ENCODE data around the gene OR4F6. TPM values are rescaled to one million over a fixed set of nuclear protein-coding genes. Genes with fewer than 3 reads are reported as not detected.

The OR4F6 gene
- total RNA-seq, 1 donor from 2014 or later = not detected

DNA sequence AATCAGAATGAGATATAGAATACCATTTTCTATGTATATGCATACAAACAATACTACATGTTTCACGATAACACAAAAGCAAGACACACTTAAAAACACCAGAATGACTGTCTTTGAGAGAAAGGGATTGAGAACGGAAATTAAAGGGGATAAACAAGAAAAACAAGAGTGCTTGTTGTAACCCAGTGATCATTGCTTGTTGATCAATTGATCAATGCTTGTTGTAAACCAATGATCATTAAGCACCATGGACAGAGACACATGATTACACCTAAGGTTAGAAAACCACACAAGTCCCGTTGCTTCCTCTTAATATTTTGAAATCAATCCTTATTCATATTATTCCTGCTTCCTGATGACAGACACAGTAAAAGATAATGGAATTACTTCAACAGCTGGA is 7.6 kb downstream of the OR4F6 start:
- intact Hi-C loops (cut with DNase I) = no loop called here
- no peak overlapping the region for H3K27ac ChIP-seq
- TF ChIP-seq, protein P1, sequence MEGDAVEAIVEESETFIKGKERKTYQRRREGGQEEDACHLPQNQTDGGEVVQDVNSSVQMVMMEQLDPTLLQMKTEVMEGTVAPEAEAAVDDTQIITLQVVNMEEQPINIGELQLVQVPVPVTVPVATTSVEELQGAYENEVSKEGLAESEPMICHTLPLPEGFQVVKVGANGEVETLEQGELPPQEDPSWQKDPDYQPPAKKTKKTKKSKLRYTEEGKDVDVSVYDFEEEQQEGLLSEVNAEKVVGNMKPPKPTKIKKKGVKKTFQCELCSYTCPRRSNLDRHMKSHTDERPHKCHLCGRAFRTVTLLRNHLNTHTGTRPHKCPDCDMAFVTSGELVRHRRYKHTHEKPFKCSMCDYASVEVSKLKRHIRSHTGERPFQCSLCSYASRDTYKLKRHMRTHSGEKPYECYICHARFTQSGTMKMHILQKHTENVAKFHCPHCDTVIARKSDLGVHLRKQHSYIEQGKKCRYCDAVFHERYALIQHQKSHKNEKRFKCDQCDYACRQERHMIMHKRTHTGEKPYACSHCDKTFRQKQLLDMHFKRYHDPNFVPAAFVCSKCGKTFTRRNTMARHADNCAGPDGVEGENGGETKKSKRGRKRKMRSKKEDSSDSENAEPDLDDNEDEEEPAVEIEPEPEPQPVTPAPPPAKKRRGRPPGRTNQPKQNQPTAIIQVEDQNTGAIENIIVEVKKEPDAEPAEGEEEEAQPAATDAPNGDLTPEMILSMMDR (IDR thresholded peaks at IDR 0.05) = no peak
- TF ChIP-seq POLR2AphosphoS5 (IDR thresholded peaks at IDR 0.05; ENCODE audit: insufficient read depth in 1 of 2, low read depth in 1 of 2) (no peak), POLR2A (IDR thresholded peaks at IDR 0.05) (no peak)
- no peak overlapping the region for H3K4me3 ChIP-seq
- no peaks in the 10 kb centered on the region for H3K27me3 ChIP-seq
- H3K9me3 ChIP-seq = no peaks in the 10 kb centered on the region
- H3K36me3 ChIP-seq = no peaks in the 10 kb centered on the region
- H3K4me1 ChIP-seq = no peaks in the 10 kb centered on the region
- DNase-seq (ENCODE audit: extremely low spot score in 2 of 2) = no peak

GRCh38 chr15:101811902-101812301 is 8.6 kb downstream of the OR4F6 start, which contains the start of gene OR4F15:
Gene OR4F15 (plus strand): TSS chr15:101812202. CDS start chr15:101818187, 5,985 bp downstream.
- Histone ChIP-seq H3K36me3 (no peaks in the 10 kb centered on the region), H3K4me1 (no peaks in the 10 kb centered on the region), H3K9me3 (no peaks in the 10 kb centered on the region), H3K27ac (no peak within 1 kb of the TSS), H3K4me3 (no peak within 1 kb of the TSS), H3K27me3 (no peaks in the 10 kb centered on the region)
- intact Hi-C loops (cut with DNase I) = no loop called here
- TF ChIP-seq, protein P1 (IDR thresholded peaks at IDR 0.05) = no peak
- TF ChIP-seq POLR2A (IDR thresholded peaks at IDR 0.05) (no peak), POLR2AphosphoS5 (IDR thresholded peaks at IDR 0.05; ENCODE audit: insufficient read depth in 1 of 2, low read depth in 1 of 2) (no peak)
- no peak for DNase-seq (ENCODE audit: extremely low spot score in 2 of 2)

DNA sequence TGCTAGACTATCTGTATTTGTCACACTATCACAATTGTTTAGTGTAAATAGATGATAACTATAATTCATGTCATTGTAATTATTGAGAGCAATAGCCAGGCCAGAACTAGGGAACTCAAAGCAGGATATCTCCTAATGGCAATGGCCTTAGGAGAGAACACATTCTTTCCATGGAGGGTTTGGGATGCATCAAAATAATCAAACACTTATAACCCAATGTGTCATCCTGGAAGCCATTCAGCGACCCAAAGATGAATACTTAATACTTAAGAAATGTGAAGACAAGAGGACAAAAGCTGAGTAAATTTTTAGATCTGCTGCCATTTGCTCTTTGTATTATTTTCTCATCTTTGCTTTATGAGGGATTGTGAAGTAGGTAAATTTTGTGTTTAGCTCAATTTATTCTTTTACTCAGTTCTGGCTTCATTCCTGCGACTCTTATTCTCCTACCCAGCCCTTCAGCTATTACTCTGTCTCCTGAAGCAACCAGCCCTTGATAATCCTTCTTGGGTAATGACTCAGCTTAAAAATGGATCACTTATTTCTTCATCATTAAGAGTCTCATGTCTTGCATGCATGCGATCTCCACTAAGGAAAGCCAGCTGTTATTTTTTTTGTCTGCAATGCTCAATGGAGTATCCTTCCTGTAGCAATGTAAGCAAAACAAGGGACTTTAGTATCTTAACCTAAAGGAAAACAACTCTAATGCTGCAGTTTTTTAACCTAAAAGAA is 10.7 kb downstream of the OR4F6 start:
- DNase-seq (ENCODE audit: extremely low spot score in 2 of 2) = no peak
- Histone ChIP-seq H3K36me3 (no peaks in the 10 kb centered on the region), H3K4me3 (no peak overlapping the region), H3K27ac (no peak overlapping the region), H3K9me3 (no peaks in the 10 kb centered on the region), H3K4me1 (no peaks in the 10 kb centered on the region), H3K27me3 (no peaks in the 10 kb centered on the region)
- TF ChIP-seq POLR2AphosphoS5 (IDR thresholded peaks at IDR 0.05; ENCODE audit: insufficient read depth in 1 of 2, low read depth in 1 of 2) = no peak
- TF ChIP-seq, protein P1 (IDR thresholded peaks at IDR 0.05) = no peak
- TF ChIP-seq POLR2A (IDR thresholded peaks at IDR 0.05) = no peak
- intact Hi-C loops (cut with DNase I) = no loop called here

DNA sequence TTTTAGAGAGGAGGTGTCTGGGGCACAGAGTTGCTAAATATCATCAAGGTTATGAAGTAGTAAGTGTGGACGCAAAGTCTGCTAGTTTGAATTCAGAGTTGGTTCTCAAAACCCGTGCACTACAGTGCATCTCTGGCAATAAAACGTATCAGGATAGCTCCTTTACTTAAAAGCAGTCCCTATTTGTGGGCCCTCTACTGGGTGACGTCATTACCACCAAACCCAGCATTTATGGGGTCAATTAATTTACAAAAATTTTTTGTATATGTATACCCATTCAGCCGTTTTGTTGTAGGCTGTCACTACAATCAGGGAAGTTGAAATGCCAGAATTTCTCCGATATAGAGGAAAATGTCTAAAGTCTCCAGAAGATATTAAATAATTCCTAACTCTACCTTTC is 17.5 kb downstream of the OR4F6 start:
- TF ChIP-seq POLR2A (IDR thresholded peaks at IDR 0.05) (no peak), POLR2AphosphoS5 (IDR thresholded peaks at IDR 0.05; ENCODE audit: insufficient read depth in 1 of 2, low read depth in 1 of 2) (no peak)
- TF ChIP-seq, protein P1 (IDR thresholded peaks at IDR 0.05) = no peak
- intact Hi-C loops (cut with DNase I) = no loop called here

GRCh38 chr15:101827257-101827656 is 23.9 kb downstream of the OR4F6 start:
- Histone ChIP-seq H3K4me3 (no peak overlapping the region), H3K27me3 (no peaks in the 10 kb centered on the region), H3K27ac (no peak overlapping the region), H3K4me1 (no peaks in the 10 kb centered on the region), H3K9me3 (no peaks in the 10 kb centered on the region), H3K36me3 (no peaks in the 10 kb centered on the region)
- no peak for TF ChIP-seq POLR2AphosphoS5 (IDR thresholded peaks at IDR 0.05; ENCODE audit: insufficient read depth in 1 of 2, low read depth in 1 of 2)
- TF ChIP-seq, protein P1 (IDR thresholded peaks at IDR 0.05) = no peak
- TF ChIP-seq POLR2A (IDR thresholded peaks at IDR 0.05) = no peak
- intact Hi-C loops (cut with DNase I) = no loop called here
- DNase-seq (ENCODE audit: extremely low spot score in 2 of 2) = no peak

More for the DNA sequence above, 17.5 kb downstream of the OR4F6 start:
- H3K4me3 ChIP-seq = no peak overlapping the region
- no peak overlapping the region for H3K27ac ChIP-seq
- no peak for DNase-seq (ENCODE audit: extremely low spot score in 2 of 2)
- no peaks in the 10 kb centered on the region for H3K4me1 ChIP-seq
- H3K27me3 ChIP-seq = no peaks in the 10 kb centered on the region
- H3K36me3 ChIP-seq = no peaks in the 10 kb centered on the region
- no peaks in the 10 kb centered on the region for H3K9me3 ChIP-seq
